ENCODE measurements around the gene SF3B4.

GRCh38 chr1:149936992-149937705 is 9.5 kb upstream of the SF3B4 start:
- no peak for TF ChIP-seq CTCF (IDR thresholded peaks at IDR 0.05)
- TF ChIP-seq EZH2 (IDR thresholded peaks at IDR 0.05; ENCODE audit: borderline replicate concordance, insufficient read depth, low read depth, low read length, poor library complexity, severe bottlenecking) = no peak

Data from B cell (primary cell).